Measurements from ENCODE around the gene GRAMD2A.

The GRAMD2A gene

GRCh38 chr15:72155635-72156616 lies 41.7 kb downstream of the GRAMD2A start (continued):
- TF ChIP-seq ZBTB11 (tag by site-specific recombination; conservative IDR thresholded peaks at IDR 0.05; ENCODE audit: low read depth), result no peak; the same call in 1 of the 2 replicates
- no peak for TF ChIP-seq BCL11B (tag by site-specific recombination; IDR thresholded peaks at IDR 0.05; ENCODE audit: low read depth)
- no peak for TF ChIP-seq ZBTB49 (tag by site-specific recombination; IDR thresholded peaks at IDR 0.05; ENCODE audit: low read depth)
- no peak for TF ChIP-seq ZNF214 (tag by site-specific recombination; IDR thresholded peaks at IDR 0.05; ENCODE audit: borderline replicate concordance)
- TF ChIP-seq ZBTB8A (tag by site-specific recombination; IDR thresholded peaks at IDR 0.05), result no peak
- no peak for TF ChIP-seq SCRT2 (tag by site-specific recombination; IDR thresholded peaks at IDR 0.05)
- TF ChIP-seq ZNF23 (tag by site-specific recombination; IDR thresholded peaks at IDR 0.05; ENCODE audit: borderline replicate concordance), result no peak
- TF ChIP-seq ZNF624 (tag by site-specific recombination; IDR thresholded peaks at IDR 0.05), result no peak
- TF ChIP-seq SCRT1 (tag by site-specific recombination; IDR thresholded peaks at IDR 0.05; ENCODE audit: borderline replicate concordance), result no peak
- TF ChIP-seq OSR2 (tag by site-specific recombination; IDR thresholded peaks at IDR 0.05), result no peak
- no peak for TF ChIP-seq ZNF223 (tag by site-specific recombination; IDR thresholded peaks at IDR 0.05)
- no peak for TF ChIP-seq ZNF621 (tag by site-specific recombination; IDR thresholded peaks at IDR 0.05)
- peak; percentile 37; the same call in 1 of the 2 replicates for TF ChIP-seq ZNF561 (tag by site-specific recombination; IDR thresholded peaks at IDR 0.05; ENCODE audit: borderline replicate concordance)
- no peak for TF ChIP-seq ZNF416 (tag by site-specific recombination; IDR thresholded peaks at IDR 0.05)
- no peak for TF ChIP-seq ZNF132 (tag by site-specific recombination; IDR thresholded peaks at IDR 0.05; ENCODE audit: borderline replicate concordance)
- TF ChIP-seq ZNF610 (tag by site-specific recombination; IDR thresholded peaks at IDR 0.05; ENCODE audit: borderline replicate concordance), result no peak
- no peak for TF ChIP-seq ZNF184 (tag by site-specific recombination; IDR thresholded peaks at IDR 0.05)
- TF ChIP-seq ZNF169 (tag by site-specific recombination; IDR thresholded peaks at IDR 0.05), result no peak
- no peak for TF ChIP-seq BCL6B (tag by site-specific recombination; IDR thresholded peaks at IDR 0.05)
- TF ChIP-seq ZBTB7A (tag by site-specific recombination; IDR thresholded peaks at IDR 0.05; ENCODE audit: low read depth), result no peak
- no peak for TF ChIP-seq ZNF837 (tag by site-specific recombination; IDR thresholded peaks at IDR 0.05)
- TF ChIP-seq MZF1 (tag by site-specific recombination; IDR thresholded peaks at IDR 0.05; ENCODE audit: borderline replicate concordance), result no peak
- no peak for TF ChIP-seq GFI1B (tag by site-specific recombination; IDR thresholded peaks at IDR 0.05)
- TF ChIP-seq ZNF654 (tag by site-specific recombination; IDR thresholded peaks at IDR 0.05; ENCODE audit: low read depth), result peak; percentile 100
- TF ChIP-seq SP3 (tag by site-specific recombination; IDR thresholded peaks at IDR 0.05), result no peak
- no peak for TF ChIP-seq ZNF16 (tag by site-specific recombination; IDR thresholded peaks at IDR 0.05; ENCODE audit: low read depth)
- peak; percentile 91 for TF ChIP-seq ZSCAN30 (tag by site-specific recombination; IDR thresholded peaks at IDR 0.05)
- TF ChIP-seq ZNF514 (tag by site-specific recombination; IDR thresholded peaks at IDR 0.05), result no peak
- no peak for TF ChIP-seq ZNF202 (tag by site-specific recombination; IDR thresholded peaks at IDR 0.05; ENCODE audit: borderline replicate concordance)
- TF ChIP-seq ZNF830 (tag by site-specific recombination; IDR thresholded peaks at IDR 0.05; ENCODE audit: low read depth), result no peak
- no peak for TF ChIP-seq ZNF266 (tag by site-specific recombination; IDR thresholded peaks at IDR 0.05; ENCODE audit: low read depth)
- no peak for TF ChIP-seq GLIS2 (tag by site-specific recombination; IDR thresholded peaks at IDR 0.05)
- TF ChIP-seq REPIN1 (tag by site-specific recombination; IDR thresholded peaks at IDR 0.05; ENCODE audit: low read depth), result no peak
- no peak for TF ChIP-seq ZSCAN23 (tag by site-specific recombination; IDR thresholded peaks at IDR 0.05)

Data from HEK293 (cell line).